A673 (cell line): ENCODE results near the gene GRPR. TPM values are rescaled to one million over a fixed set of nuclear protein-coding genes. Genes with fewer than 3 reads are reported as not detected.
"Not testable (repeated sequence)": the region's sequence is repeated elsewhere in the genome, so short reads cannot be mapped to it uniquely, and the experiment has no call there.

Experiments used
- BruUV-seq: library from RNA; stranded (reverse); fragments of 400-500 nt; replicated peaks from 2 replicates; lab custom pipeline; 2021; lab: Mats Ljungman, UMichigan
- CTCF ChIA-PET: fragments of 300-600 bp; sonication (Branson Sonifier 250); formaldehyde crosslinking; loops from one replicate; lab custom pipeline; 2022; ENCODE audit warnings: antibody characterized with exemption; lab: Charles Lee
- POLR2A ChIA-PET: fragments of 300-600 bp; sonication (Branson Sonifier 250); formaldehyde crosslinking; loops from one replicate; lab custom pipeline; 2022; ENCODE audit warnings: antibody characterized with exemption; ENCODE audit not compliant: low non-redundant PET; lab: Charles Lee
- DNase-seq: peaks from one replicate; pipeline ENCODE4 v3.0.0-alpha.2; 2015; ENCODE audit warnings: low spot score
- H3K27ac ChIP-seq: fragments of 200-600 bp; sonication (generic); 2 replicates; pipeline ENCODE4 v1.5.1; 2016; ENCODE audit warnings: mixed run types, low read depth, mild to moderate bottlenecking, mixed read lengths, antibody characterized with exemption, low read length; ENCODE audit not compliant: poor library complexity, severe bottlenecking
- H3K27me3 ChIP-seq: fragments of 200-600 bp; sonication (generic); replicated peaks from 2 replicates; pipeline ENCODE4 v1.6.1; 2017; ENCODE audit warnings: mixed run types, low read depth, mild to moderate bottlenecking, mixed read lengths, antibody characterized with exemption, low read length; ENCODE audit not compliant: insufficient read depth, poor library complexity
- H3K36me3 ChIP-seq: fragments of 200-600 bp; sonication (generic); 2 replicates; pipeline ENCODE4 v1.6.1; 2016; ENCODE audit warnings: mixed run types, mild to moderate bottlenecking, mixed read lengths, antibody characterized with exemption, low read length; ENCODE audit not compliant: insufficient read depth, poor library complexity, severe bottlenecking
- H3K4me1 ChIP-seq: fragments of 200-600 bp; sonication (generic); 2 replicates; pipeline ENCODE4 v1.6.1; 2017; ENCODE audit warnings: mixed run types, mild to moderate bottlenecking, mixed read lengths, antibody characterized with exemption, low read length; ENCODE audit not compliant: insufficient read depth, poor library complexity, severe bottlenecking
- H3K4me3 ChIP-seq: fragments of 200-600 bp; sonication (generic); 2 replicates; pipeline ENCODE4 v1.5.1; 2016; ENCODE audit warnings: low read depth, mixed run types, mild to moderate bottlenecking, mixed read lengths, low read length; ENCODE audit not compliant: poor library complexity, severe bottlenecking
- H3K9me3 ChIP-seq: fragments of 200-600 bp; sonication (generic); 2 replicates; pipeline ENCODE4 v1.6.1; 2016; ENCODE audit warnings: mixed run types, low read depth, mild to moderate bottlenecking, mixed read lengths, antibody characterized with exemption, low read length; ENCODE audit not compliant: poor library complexity, severe bottlenecking
- CTCF ChIP-seq: fragments of 300-800, 200-600 bp; sonication (generic); conservative IDR thresholded peaks from 2 replicates; pipeline ENCODE4 v1.5.1; 2017; ENCODE audit warnings: low read depth, mild to moderate bottlenecking, antibody characterized with exemption, low read length, moderate library complexity, mixed read lengths
- EZH2 ChIP-seq: fragments of 200-600 bp; sonication (generic); IDR thresholded peaks from 2 replicates; pipeline ENCODE4 v1.6.1; 2017; ENCODE audit warnings: borderline replicate concordance, low read depth, mild to moderate bottlenecking, mixed read lengths, antibody characterized with exemption, low read length; ENCODE audit not compliant: poor library complexity, severe bottlenecking
- intact Hi-C: fragments of 100-400 bp; cut with micrococcal nuclease; formaldehyde crosslinking; loops from one replicate; pipeline ENCODE4 v1.10.0; 2022; ENCODE audit not compliant: unreplicated experiment
- total RNA-seq: library from RNA; stranded (reverse); gene quantifications from 2 replicates; pipeline ENCODE4 v1.2.3, GENCODE V29; 2021

GRPR gene
- total RNA-seq, 1 experiment from 2014 or later, result 1.2 TPM

- no peak overlapping the region for H3K4me3 ChIP-seq
- intact Hi-C loops, result no loop called here
- peaks cover 18% of the 10 kb centered on the region for H3K27me3 ChIP-seq
- no peaks in the 10 kb centered on the region for H3K9me3 ChIP-seq
- no peak overlapping the region for H3K27ac ChIP-seq
- no peaks in the 10 kb centered on the region for H3K36me3 ChIP-seq
- POLR2A ChIA-PET, result no interaction called here
- H3K4me1 ChIP-seq, result no peaks in the 10 kb centered on the region
- no peak for TF ChIP-seq EZH2
- no peak for TF ChIP-seq CTCF
- BruUV-seq, result no TSS peak
- DNase-seq, result no peak
- CTCF ChIA-PET, result no interaction called here
Measured at GRCh38 chrX:16142246-16142558, 18.8 kb downstream of the GRPR start.

- ChIA-PET POLR2A (no interaction called here), CTCF (no interaction called here)
- DNase-seq, result no peak
- no TSS peak for BruUV-seq
- Histone ChIP-seq H3K27ac (no peak overlapping the region), H3K4me1 (no peaks in the 10 kb centered on the region), H3K9me3 (no peaks in the 10 kb centered on the region), H3K36me3 (no peaks in the 10 kb centered on the region), H3K4me3 (no peak overlapping the region), H3K27me3 (peaks cover 18% of the 10 kb centered on the region)
- intact Hi-C loops, result no loop called here
- TF ChIP-seq CTCF (no peak), EZH2 (no peak)
Measured at GRCh38 chrX:16143968-16144367, 20.6 kb downstream of the GRPR start.

- TF ChIP-seq CTCF (no peak), EZH2 (no peak)
- Histone ChIP-seq H3K27ac (no peak overlapping the region), H3K4me3 (no peak overlapping the region), H3K36me3 (no peaks in the 10 kb centered on the region), H3K9me3 (no peaks in the 10 kb centered on the region), H3K4me1 (no peaks in the 10 kb centered on the region), H3K27me3 (peaks cover 18% of the 10 kb centered on the region)
- intact Hi-C loops, result no loop called here
- ChIA-PET POLR2A (no interaction called here), CTCF (no interaction called here)
- no TSS peak for BruUV-seq
- no peak for DNase-seq
Measured at GRCh38 chrX:16144420-16144819, 21.1 kb downstream of the GRPR start.

GRCh38 chrX:16145093-16145492, 21.7 kb downstream of the GRPR start:
- BruUV-seq, intact Hi-C loops, H3K4me1 ChIP-seq, H3K27ac ChIP-seq, H3K4me3 ChIP-seq, H3K36me3 ChIP-seq, POLR2A ChIA-PET, CTCF ChIA-PET, H3K9me3 ChIP-seq, DNase-seq: not testable (repeated sequence)
- peaks cover 18% of the 10 kb centered on the region for H3K27me3 ChIP-seq
